RWPE2 (cell line): Measurements from ENCODE around the gene C11orf86.

Experiments used
- ATAC-seq: fragments of 200-7000 bp; cut with Tn5 transposase; 3 replicates; pipeline ENCODE4 v1.9.1; 2021; ENCODE audit warnings: low read depth
- DNase-seq: peaks from one replicate; pipeline ENCODE4 v3.0.0-alpha.2; 2020; ENCODE audit warnings: low spot score
- H3K27ac ChIP-seq: fragments of 450-650 bp; 2 replicates; pipeline ENCODE4 v1.5.1; 2017; ENCODE audit warnings: mild to moderate bottlenecking; ENCODE audit not compliant: poor library complexity, severe bottlenecking
- H3K27me3 ChIP-seq: fragments of 250-450 bp; sonication (Bioruptor Pico); 2 replicates; pipeline ENCODE4 v1.5.1; 2021; ENCODE audit warnings: mild to moderate bottlenecking, moderate library complexity; ENCODE audit not compliant: insufficient read depth, poor library complexity, severe bottlenecking
- H3K36me3 ChIP-seq: fragments of 250-450 bp; sonication (Bioruptor Pico); 2 replicates; pipeline ENCODE4 v1.5.1; 2020; ENCODE audit warnings: low read depth, mild to moderate bottlenecking, moderate library complexity
- H3K4me1 ChIP-seq: fragments of 250-450 bp; sonication (Bioruptor Pico); 2 replicates; pipeline ENCODE4 v1.5.1; 2021; ENCODE audit warnings: mild to moderate bottlenecking, moderate library complexity; ENCODE audit not compliant: insufficient read depth, poor library complexity, severe bottlenecking
- H3K4me3 ChIP-seq: fragments of 250-450 bp; sonication (Bioruptor Pico); 2 replicates; pipeline ENCODE4 v1.5.1; 2021; ENCODE audit warnings: mild to moderate bottlenecking, moderate library complexity; ENCODE audit not compliant: severe bottlenecking
- H3K9me3 ChIP-seq: fragments of 250-450 bp; sonication (Bioruptor Pico); 2 replicates; pipeline ENCODE4 v1.5.1; 2021; ENCODE audit warnings: mild to moderate bottlenecking, moderate library complexity; ENCODE audit not compliant: severe bottlenecking
- TF ChIP-seq, protein P1 (sequence below): fragments of 450-650 bp; IDR thresholded peaks from one replicate; pipeline ENCODE4 v1.5.1; 2017; ENCODE audit warnings: mild to moderate bottlenecking, moderate library complexity; ENCODE audit not compliant: poor library complexity, severe bottlenecking

C11orf86 gene

DNA sequence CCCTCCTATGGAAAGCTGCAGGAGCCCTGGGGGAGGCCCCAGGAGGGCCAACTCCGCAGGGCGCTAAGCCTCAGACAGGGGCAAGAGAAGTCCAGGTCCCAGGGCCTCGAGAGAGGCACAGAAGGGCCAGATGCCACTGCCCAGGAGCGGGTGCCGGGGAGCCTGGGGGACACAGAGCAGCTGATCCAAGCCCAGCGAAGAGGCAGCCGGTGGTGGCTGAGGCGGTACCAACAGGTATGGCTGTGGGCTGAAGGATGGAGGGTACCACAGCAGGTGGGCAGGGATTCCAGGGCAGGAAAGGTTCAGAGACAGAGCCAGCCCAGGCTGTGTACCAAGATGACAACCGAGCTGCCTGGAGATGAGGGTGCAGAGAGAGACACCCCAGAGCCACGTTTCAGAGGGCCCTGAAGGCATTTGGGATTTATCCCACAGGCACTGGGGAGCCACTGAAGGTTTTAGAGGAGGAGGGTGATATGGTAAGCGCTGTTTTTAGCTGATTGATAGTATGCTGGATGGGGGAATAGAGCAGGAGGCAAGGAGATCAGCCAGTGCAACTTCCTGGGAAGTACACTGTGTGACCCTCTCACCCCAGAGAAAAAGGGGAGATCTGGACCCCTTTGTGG, 412 bp downstream of the C11orf86 start:
- TF ChIP-seq, protein P1, sequence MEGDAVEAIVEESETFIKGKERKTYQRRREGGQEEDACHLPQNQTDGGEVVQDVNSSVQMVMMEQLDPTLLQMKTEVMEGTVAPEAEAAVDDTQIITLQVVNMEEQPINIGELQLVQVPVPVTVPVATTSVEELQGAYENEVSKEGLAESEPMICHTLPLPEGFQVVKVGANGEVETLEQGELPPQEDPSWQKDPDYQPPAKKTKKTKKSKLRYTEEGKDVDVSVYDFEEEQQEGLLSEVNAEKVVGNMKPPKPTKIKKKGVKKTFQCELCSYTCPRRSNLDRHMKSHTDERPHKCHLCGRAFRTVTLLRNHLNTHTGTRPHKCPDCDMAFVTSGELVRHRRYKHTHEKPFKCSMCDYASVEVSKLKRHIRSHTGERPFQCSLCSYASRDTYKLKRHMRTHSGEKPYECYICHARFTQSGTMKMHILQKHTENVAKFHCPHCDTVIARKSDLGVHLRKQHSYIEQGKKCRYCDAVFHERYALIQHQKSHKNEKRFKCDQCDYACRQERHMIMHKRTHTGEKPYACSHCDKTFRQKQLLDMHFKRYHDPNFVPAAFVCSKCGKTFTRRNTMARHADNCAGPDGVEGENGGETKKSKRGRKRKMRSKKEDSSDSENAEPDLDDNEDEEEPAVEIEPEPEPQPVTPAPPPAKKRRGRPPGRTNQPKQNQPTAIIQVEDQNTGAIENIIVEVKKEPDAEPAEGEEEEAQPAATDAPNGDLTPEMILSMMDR: no peak
- H3K4me1 ChIP-seq: peaks cover 24% of the 10 kb centered on the region
- no peaks in the 10 kb centered on the region for H3K36me3 ChIP-seq
- H3K4me3 ChIP-seq: no peak overlapping the region
- peaks cover 5% of the 10 kb centered on the region for H3K9me3 ChIP-seq
- H3K27ac ChIP-seq: peak overlapping the region; percentile 18
- DNase-seq: no peak
- no peak for ATAC-seq
- H3K27me3 ChIP-seq: no peaks in the 10 kb centered on the region

DNA sequence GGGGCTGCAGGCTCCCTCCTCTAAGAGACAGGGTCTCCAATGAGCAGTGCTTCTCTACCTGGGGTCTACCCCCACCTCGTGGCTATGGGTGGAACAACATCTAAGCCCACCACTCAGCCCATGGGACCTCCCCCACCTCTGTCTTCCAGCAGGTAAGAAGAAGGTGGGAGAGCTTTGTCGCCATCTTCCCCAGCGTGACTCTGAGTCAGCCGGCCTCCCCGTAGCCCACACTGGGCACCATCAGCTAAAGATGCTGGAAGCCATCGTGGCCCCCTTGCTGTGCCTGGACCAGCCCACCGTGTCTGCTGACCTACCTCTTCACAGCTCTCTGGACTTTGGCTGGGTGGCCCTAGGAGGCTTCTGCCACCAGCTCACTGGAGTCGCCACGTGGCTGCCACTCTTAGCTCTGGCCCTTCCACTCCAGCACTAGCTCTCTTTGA, 944 bp downstream of the C11orf86 start:
- Histone ChIP-seq H3K4me3 (no peak overlapping the region), H3K27ac (no peak overlapping the region)
- ATAC-seq: 0 out of 3 replicates have a peak, but pooled peaks have one; percentile 39

DNA sequence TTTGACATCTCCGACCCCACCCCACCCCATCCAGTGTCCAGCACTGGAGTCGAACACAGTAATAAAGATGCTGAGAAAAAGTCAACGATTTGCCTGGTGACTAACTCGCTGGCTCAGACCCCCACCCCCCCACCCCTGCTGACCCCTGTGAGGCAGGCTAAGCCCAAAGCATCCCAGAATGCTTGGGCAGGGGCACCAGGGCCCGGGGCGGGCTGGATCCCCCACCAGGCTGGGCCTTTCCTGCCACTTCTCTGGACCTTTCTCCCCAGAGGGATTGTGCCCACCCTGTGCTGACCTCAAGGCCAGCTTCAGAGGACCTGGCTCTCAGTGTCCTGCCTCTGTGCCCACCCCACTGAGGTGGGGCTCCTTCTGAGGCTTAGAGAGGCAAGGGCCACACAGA, 1.8 kb downstream of the C11orf86 start:
- ATAC-seq (no peak), DNase-seq (no peak)
- TF ChIP-seq, protein P1: no peak
- H3K9me3 ChIP-seq: peaks cover 5% of the 10 kb centered on the region
- H3K27ac ChIP-seq: no peak overlapping the region
- peaks cover 11% of the 10 kb centered on the region for H3K4me1 ChIP-seq
- H3K36me3 ChIP-seq: no peaks in the 10 kb centered on the region
- no peak overlapping the region for H3K4me3 ChIP-seq
- H3K27me3 ChIP-seq: no peaks in the 10 kb centered on the region

More for the DNA sequence above, 944 bp downstream of the C11orf86 start:
- DNase-seq: no peak
- peaks cover 20% of the 10 kb centered on the region for H3K4me1 ChIP-seq
- TF ChIP-seq, protein P1: peak; percentile 72
- peaks cover 5% of the 10 kb centered on the region for H3K9me3 ChIP-seq
- no peaks in the 10 kb centered on the region for H3K36me3 ChIP-seq
- H3K27me3 ChIP-seq: no peaks in the 10 kb centered on the region

DNA sequence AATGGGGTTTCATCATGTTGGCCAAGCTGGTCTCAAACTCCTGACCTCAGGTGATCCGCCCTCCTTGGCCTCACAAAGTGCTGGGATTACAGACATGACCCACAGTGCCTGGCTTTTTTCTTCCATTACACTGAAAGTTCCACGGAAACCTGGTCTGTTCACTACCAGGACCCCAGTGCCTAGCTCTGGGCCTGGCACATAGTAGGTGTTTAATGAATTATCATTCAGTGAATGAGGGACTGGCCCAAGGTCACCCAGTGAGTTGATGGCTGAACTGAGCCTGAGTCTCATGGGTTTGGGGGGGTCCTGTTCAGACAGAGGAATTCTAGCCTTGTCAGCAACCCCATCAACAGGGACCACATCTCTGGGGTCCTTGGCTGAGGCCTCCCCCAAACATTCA, 3.1 kb downstream of the C11orf86 start:
- Histone ChIP-seq H3K4me1 (peaks cover 13% of the 10 kb centered on the region), H3K27me3 (no peaks in the 10 kb centered on the region), H3K36me3 (no peaks in the 10 kb centered on the region), H3K4me3 (no peak overlapping the region), H3K27ac (no peak overlapping the region), H3K9me3 (peaks cover 5% of the 10 kb centered on the region)
- DNase-seq: no peak
- ATAC-seq: no peak
- TF ChIP-seq, protein P1: no peak

DNA sequence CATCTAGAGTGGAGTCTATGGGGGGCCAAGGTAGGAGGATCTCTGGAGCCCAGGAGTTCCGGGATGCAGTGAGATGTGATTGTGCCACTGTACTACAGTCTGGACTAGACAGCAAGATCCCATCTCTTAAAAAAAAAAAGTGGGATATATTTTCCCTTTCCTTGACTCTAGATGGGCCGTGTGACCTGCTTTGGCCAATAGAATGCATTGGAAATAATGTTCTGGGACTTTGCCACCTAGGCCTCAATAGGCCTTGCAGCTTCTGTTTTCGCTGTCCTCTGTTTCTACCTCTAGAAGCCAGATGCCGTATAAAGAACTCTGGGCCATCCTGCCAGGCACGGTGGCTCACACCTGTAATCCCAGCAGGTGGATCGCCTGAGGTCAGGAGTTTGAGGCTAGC, 3.6 kb downstream of the C11orf86 start:
- TF ChIP-seq, protein P1: no peak
- Histone ChIP-seq H3K36me3 (no peaks in the 10 kb centered on the region), H3K27me3 (no peaks in the 10 kb centered on the region), H3K4me3 (no peak overlapping the region), H3K4me1 (peaks cover 15% of the 10 kb centered on the region), H3K27ac (no peak overlapping the region), H3K9me3 (peaks cover 5% of the 10 kb centered on the region)
- DNase-seq: no peak
- ATAC-seq: no peak
